HS-5 (cell line): ENCODE measurements around the gene FAM170B.

ENCODE experiments used
- DNase-seq: peaks from one replicate; pipeline ENCODE4 v3.0.0-alpha.2; 2012; ENCODE audit warnings: low read depth

Gene FAM170B

DNA sequence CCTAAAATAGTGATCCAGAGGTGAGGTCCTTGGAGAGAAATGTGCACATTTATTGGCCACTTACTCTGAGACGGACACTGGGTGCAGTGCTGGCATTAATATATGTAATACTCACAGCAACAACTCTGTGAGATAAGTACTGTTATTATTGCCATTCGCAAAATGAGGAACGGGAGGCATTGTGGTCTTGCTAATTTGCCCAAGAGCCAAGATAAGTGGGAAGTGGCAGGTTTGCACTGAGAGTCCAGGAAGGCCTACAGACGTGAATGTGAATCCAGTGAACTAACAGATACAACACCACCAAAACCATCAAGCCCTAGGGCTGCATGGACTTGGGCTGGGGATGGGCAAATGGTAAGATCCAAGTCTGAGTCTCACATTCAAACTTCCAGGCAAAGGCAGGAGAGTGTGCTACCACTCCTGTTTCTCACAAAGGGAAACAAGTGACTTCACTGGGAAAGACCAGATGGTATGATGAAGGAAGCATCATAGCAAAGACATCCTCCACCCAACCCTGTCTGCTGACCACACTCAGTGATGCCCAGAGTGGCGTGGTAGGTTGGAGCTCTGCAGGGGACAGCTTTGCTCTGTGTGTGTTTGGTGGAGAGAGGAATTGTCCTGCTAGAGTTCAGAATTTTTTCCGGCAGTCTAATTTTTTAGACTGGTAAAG is 35.1 kb upstream of the FAM170B start:
- no peak for DNase-seq

GRCh38 chr10:49168171-49168540 is 34.3 kb upstream of the FAM170B start:
- DNase-seq = no peak

- DNase-seq = no peak
Observed at GRCh38 chr10:49167425-49168170, 33.8 kb upstream of the FAM170B start.

DNA sequence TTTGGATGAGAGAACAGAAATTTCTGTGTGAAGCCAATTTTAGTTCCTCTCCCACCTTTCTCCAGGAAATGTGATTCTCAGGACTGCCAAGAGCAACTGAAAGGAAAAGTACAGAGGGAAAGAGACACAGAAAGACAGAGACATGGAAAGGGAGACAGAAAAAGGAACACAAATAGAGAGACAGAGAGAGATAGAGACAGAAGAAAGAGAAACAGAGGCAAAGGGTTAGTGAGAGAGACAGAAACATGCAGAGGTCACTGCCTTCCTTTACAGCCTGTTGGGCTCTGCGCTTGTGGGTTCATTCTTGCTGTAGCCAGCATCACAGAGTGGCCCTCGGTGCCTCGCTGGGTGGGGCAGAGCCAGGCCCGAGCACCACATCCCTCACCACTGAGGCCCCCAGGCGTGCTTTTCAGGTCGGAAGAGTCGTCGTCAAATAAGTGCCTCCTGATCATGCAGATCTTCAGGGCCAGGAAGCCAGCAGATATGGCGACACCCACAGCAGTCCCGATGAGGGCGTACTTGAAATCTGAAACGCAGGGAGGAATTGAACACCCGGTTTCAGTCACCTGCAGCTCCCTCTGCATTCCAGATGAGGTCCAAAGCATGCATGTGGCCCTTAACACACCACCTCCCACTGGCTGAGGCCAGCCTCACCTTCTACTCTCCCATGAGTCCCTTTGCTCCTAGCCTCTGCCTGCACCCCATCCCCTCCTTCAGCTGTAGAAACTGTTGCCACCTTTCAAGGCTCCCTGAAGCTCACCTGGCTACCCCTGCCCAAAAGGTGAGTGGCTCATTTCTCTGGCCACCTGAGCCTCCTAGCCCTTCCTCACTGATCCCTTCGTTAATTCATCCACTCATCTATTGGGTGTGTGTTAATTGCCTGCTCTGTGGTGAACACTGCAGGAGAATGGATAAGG is 32.9 kb upstream of the FAM170B start:
- DNase-seq = no peak

- DNase-seq = no peak
Observed at GRCh38 chr10:49165821-49166483, 32.1 kb upstream of the FAM170B start.

- DNase-seq = no peak
Observed at GRCh38 chr10:49165259-49165658, 31.4 kb upstream of the FAM170B start.

GRCh38 chr10:49164559-49165188 is 30.9 kb upstream of the FAM170B start:
- DNase-seq = no peak

GRCh38 chr10:49163741-49164140 is 29.9 kb upstream of the FAM170B start:
- no peak for DNase-seq

GRCh38 chr10:49162761-49163310 is 29.0 kb upstream of the FAM170B start:
- no peak for DNase-seq

- no peak for DNase-seq
Observed at GRCh38 chr10:49162063-49162462, 28.2 kb upstream of the FAM170B start.

- no peak for DNase-seq
Observed at GRCh38 chr10:49161411-49161997, 27.7 kb upstream of the FAM170B start.

- DNase-seq = no peak
Observed at GRCh38 chr10:49160814-49161213, 27.0 kb upstream of the FAM170B start.

DNA sequence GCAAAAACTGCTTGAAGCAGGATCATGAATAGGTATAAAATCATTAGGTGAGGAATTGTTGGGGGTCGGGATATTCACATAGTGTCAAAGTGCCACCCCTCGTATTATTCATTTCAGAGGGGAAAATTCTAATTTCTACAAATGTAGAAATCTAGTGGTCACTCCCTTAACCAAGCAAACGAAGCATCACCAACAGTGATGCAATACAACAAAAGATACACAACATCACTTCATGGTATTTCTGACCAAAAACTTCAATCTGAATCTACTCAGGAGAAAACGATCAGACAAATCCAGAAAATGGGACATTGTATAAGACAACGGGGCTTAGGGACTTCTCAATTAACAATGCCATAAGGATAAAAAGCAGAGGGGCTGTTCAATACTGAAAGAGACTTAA is 26.3 kb upstream of the FAM170B start:
- DNase-seq = no peak

GRCh38 chr10:49158915-49159314 is 25.1 kb upstream of the FAM170B start:
- DNase-seq = no peak

DNA sequence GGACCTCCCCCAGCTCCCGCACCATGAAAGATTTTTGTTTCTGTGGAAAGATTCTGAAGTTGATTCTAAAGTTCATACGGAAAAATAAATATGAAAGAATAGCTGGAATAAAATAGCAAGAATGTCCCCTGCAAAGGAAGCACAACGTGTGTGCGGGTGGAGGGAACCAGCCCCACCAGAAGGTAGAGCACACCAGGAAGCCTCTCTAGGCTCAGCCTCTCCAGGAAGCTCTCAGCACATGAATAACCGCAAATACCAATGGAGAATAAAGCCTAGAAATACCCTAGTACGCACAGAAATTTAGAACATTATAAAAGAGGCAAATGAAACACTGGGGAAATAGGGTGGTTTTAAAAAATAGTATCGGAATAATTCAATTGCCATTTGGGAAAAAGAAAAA is 24.6 kb upstream of the FAM170B start:
- no peak for DNase-seq

GRCh38 chr10:49157229-49157628 is 23.4 kb upstream of the FAM170B start:
- no peak for DNase-seq

- DNase-seq = no peak
Observed at GRCh38 chr10:49154641-49155040, 20.8 kb upstream of the FAM170B start.

DNA sequence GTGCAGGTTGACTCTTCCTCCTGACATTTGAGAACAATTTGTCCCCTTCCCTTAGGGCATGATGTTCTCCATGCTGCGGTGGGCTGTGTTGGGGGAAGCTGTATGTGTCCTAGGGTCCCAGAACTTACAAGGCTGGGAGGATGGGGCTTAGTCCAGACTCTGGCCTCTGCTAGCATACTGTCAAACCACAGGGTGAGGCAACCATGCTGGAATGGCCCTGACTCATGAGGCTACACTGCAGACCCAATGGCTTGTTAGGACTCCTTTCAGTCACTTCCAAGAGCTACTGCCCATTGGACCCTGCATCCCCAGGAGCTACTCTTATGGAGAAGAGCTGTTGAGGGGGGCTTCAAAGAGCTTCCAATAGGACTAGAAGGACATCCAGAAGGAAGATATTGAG is 20.1 kb upstream of the FAM170B start:
- DNase-seq = no peak

- DNase-seq = no peak
Observed at GRCh38 chr10:49153115-49153514, 19.3 kb upstream of the FAM170B start.

DNA sequence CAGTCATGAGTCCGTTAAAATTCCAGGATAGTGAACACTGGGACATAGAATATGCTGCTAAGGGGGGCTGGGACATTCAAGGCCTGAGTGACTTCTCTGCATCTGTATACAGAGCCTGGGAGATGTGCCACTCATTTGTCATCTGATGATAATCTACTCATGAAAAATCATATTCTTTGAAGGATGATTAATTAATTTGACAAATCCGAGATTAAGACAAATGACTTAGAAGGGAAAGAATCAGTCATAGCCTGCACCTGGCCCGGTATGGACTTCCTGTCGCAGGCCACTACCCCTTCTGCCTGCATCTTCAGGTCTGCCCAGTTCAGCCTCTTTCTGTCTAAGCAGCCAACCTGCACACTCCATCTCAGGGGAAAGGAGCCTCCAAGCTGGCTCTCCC is 18.8 kb upstream of the FAM170B start:
- no peak for DNase-seq

DNA sequence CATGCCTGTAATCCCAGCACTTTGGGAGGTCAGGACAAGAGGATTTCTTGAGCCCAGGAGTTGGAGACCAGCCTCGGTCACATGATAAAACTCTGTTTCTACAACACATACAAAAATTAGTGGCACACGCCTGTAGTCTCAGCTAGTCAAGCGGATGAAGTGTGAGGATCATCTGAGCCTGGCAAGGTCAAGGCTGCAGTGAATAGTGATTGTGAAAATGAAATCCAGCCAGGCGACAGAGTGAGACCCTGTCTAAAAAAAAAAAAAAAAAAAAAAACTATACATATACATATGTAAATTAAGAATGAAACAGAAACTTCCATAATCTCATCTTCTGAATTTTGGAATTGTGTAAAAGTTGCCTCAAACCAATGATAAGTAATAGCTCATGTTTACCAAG is 18.2 kb upstream of the FAM170B start:
- no peak for DNase-seq
